ENCODE results near the gene C15orf61.

DNA sequence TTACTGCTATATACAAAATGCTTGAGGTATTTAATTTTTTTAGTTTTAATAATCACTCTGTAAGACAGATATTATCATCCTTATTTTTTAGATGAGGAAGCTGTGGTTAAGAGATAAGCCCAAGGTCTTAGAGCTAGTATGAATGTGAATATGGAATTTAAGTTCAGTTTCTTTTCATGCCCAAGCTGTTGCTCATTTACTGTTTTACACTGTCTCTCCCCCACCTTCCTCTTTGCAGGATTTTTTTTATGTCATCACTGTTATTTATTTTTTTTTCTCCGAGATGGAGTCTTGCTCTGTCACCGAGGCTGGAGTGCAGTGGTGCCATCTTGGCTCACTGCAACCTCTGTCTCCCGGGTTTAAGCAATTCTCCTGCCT is 44.0 kb downstream of the C15orf61 start:
- TF ChIP-seq, protein P1, sequence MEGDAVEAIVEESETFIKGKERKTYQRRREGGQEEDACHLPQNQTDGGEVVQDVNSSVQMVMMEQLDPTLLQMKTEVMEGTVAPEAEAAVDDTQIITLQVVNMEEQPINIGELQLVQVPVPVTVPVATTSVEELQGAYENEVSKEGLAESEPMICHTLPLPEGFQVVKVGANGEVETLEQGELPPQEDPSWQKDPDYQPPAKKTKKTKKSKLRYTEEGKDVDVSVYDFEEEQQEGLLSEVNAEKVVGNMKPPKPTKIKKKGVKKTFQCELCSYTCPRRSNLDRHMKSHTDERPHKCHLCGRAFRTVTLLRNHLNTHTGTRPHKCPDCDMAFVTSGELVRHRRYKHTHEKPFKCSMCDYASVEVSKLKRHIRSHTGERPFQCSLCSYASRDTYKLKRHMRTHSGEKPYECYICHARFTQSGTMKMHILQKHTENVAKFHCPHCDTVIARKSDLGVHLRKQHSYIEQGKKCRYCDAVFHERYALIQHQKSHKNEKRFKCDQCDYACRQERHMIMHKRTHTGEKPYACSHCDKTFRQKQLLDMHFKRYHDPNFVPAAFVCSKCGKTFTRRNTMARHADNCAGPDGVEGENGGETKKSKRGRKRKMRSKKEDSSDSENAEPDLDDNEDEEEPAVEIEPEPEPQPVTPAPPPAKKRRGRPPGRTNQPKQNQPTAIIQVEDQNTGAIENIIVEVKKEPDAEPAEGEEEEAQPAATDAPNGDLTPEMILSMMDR (IDR thresholded peaks at IDR 0.05): no peak
- no peak for TF ChIP-seq POLR2A (IDR thresholded peaks at IDR 0.05)

All from lower leg skin (tissue), 3 donors.